Activated B cell treated with CpG ODN at 0.5 μM for 24 hours (primary cell): ENCODE measurements around the gene AOPEP. TPM values are rescaled to one million over a fixed set of nuclear protein-coding genes. Genes with fewer than 3 reads are reported as not detected.

ENCODE experiments used
- ATAC-seq: fragments of 200-7000 bp; cut with Tn5 transposase; one replicate; pipeline ENCODE4 v1.10.0; 2021; ENCODE audit warnings: low read depth, mild to moderate bottlenecking, moderate library complexity
- CTCF ChIA-PET: fragments of 350-600 bp; sonication (Branson Sonifier 250); formaldehyde crosslinking; loops from one replicate; lab custom pipeline; 2021; ENCODE audit warnings: antibody characterized with exemption; lab: Charles Lee
- POLR2A ChIA-PET: fragments of 350-600 bp; sonication (Branson Sonifier 250); formaldehyde crosslinking; loops from one replicate; lab custom pipeline; 2021; ENCODE audit warnings: antibody characterized with exemption; lab: Charles Lee
- DNase-seq: peaks from one replicate; pipeline ENCODE4 v3.0.0; 2022
- H3K27ac Mint-ChIP-seq: one replicate; pipeline ENCODE4 v1.8.0; 2020; ENCODE audit warnings: mixed read lengths
- H3K27me3 Mint-ChIP-seq: one replicate; pipeline ENCODE4 v1.8.0; 2021; ENCODE audit warnings: mixed read lengths
- H3K36me3 Mint-ChIP-seq: one replicate; pipeline ENCODE4 v1.8.0; 2021; ENCODE audit warnings: low read depth, mixed read lengths
- H3K4me1 Mint-ChIP-seq: one replicate; pipeline ENCODE4 v1.8.0; 2021; ENCODE audit warnings: mixed read lengths
- H3K4me3 Mint-ChIP-seq: one replicate; pipeline ENCODE4 v1.8.0; 2020; ENCODE audit warnings: mild to moderate bottlenecking, mixed read lengths
- H3K9me3 Mint-ChIP-seq: one replicate; pipeline ENCODE4 v1.8.0; 2020; ENCODE audit warnings: mixed read lengths
- intact Hi-C: fragments of 100-400 bp; cut with micrococcal nuclease; formaldehyde crosslinking; loops from one replicate; pipeline ENCODE4 v1.15.1; 2024
- total RNA-seq: library from RNA; stranded (reverse); gene quantifications from 2 replicates; pipeline ENCODE4 v1.2.3, GENCODE V29; 2022
- TF ChIP-seq, protein P1 (sequence below): fragments of 200-600 bp; IDR thresholded peaks from one replicate; pipeline ENCODE4 v1.8.0; 2022; ENCODE audit warnings: antibody characterized with exemption, mild to moderate bottlenecking

The AOPEP gene
- total RNA-seq, 1 donor from 2014 or later: 20.4 TPM

DNA sequence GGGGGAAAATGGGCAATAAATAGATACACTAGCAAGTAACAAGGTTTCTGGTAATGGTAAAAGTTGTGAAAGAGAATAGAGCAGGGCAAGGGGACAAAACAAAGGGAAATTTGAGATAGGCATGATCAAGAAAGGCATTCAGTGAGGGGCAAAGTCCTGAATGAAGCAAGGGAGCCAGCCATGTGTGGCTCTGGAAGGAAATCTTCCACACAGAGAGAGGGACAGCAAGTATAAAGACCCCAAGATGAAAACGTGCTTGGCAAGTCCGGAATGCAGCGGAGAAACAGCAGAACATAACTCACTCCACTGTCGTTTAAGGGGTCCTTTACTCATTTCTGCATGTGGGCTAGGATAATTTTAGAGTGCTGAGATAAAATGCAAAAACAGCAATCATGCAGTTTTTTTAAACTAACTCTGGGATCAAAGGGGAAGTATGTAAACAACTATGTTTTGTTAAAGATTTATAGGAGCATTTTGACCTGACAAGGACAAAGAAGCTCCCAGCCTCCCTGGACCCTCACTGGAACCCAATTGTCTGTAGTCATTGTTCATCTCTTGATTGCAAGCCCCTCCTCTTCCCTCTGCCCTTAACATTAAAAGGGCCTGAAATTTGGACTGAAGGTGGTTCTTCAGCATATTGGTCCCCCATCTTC, 22.9 kb upstream of the AOPEP start:
- ATAC-seq (no peak), DNase-seq (no peak)
- TF ChIP-seq, protein P1, sequence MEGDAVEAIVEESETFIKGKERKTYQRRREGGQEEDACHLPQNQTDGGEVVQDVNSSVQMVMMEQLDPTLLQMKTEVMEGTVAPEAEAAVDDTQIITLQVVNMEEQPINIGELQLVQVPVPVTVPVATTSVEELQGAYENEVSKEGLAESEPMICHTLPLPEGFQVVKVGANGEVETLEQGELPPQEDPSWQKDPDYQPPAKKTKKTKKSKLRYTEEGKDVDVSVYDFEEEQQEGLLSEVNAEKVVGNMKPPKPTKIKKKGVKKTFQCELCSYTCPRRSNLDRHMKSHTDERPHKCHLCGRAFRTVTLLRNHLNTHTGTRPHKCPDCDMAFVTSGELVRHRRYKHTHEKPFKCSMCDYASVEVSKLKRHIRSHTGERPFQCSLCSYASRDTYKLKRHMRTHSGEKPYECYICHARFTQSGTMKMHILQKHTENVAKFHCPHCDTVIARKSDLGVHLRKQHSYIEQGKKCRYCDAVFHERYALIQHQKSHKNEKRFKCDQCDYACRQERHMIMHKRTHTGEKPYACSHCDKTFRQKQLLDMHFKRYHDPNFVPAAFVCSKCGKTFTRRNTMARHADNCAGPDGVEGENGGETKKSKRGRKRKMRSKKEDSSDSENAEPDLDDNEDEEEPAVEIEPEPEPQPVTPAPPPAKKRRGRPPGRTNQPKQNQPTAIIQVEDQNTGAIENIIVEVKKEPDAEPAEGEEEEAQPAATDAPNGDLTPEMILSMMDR: no peak
- no peak overlapping the region for H3K4me3 Mint-ChIP-seq
- H3K4me1 Mint-ChIP-seq: no peaks in the 10 kb centered on the region
- POLR2A ChIA-PET: no interaction called here
- peaks cover 9% of the 10 kb centered on the region for H3K27me3 Mint-ChIP-seq
- intact Hi-C loops: no loop called here
- no peaks in the 10 kb centered on the region for H3K36me3 Mint-ChIP-seq
- no peak overlapping the region for H3K27ac Mint-ChIP-seq
- CTCF ChIA-PET: no interaction called here
- no peaks in the 10 kb centered on the region for H3K9me3 Mint-ChIP-seq

DNA sequence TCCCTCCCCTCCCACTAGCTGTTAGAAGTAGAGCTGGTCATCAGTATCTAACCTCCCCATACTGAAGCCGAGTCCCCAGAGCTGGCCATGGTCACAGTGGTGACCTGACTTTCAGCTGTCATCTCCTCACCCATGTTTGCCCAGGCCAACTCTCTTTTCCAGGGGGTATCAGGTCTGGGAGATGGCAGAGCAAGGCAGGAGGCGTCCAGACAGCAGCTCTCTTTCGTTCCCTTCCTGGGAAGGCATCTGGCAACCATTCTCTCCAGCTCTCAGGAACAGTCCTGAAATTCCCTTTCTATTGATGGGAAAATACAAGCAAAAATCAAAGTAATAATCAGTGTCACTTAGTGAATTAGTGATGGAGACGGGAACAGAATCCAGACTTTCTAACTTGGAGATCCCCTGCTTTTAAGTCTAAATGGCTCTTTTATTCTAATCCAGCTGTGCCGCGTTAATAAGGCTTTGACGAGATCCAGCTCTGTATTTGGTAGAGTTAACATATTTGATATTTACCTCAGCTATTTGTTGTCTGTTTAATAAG, 21.3 kb upstream of the AOPEP start:
- TF ChIP-seq, protein P1: no peak

DNA sequence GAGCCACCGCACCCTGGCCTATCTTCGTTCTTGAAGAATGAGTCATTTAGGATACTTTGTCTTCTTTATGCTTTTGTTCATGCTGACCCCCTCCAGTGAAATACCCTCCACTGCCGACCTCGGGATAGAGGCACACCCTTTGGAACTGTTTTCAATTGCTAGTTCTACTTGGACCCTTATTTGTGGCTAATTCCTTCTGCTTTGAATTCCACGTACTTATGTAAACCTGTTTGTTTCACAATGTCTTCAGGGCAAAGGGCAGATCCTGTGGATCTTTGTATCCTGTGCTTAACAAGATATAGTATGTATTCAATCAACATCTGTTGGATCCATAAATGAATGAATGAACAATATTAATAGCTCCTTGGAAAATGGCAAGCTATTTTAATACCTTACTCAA, 19.6 kb upstream of the AOPEP start:
- H3K9me3 Mint-ChIP-seq: no peaks in the 10 kb centered on the region
- ChIA-PET CTCF (no interaction called here), POLR2A (no interaction called here)
- no peak overlapping the region for H3K27ac Mint-ChIP-seq
- H3K36me3 Mint-ChIP-seq: no peaks in the 10 kb centered on the region
- H3K4me3 Mint-ChIP-seq: no peak overlapping the region
- DNase-seq (no peak), ATAC-seq (no peak)
- TF ChIP-seq, protein P1: no peak
- no peaks in the 10 kb centered on the region for H3K4me1 Mint-ChIP-seq
- peaks cover 8% of the 10 kb centered on the region for H3K27me3 Mint-ChIP-seq
- intact Hi-C loops: no loop called here

More for the DNA sequence above, 21.3 kb upstream of the AOPEP start:
- Mint-ChIP-seq H3K27ac (no peak overlapping the region), H3K4me1 (no peaks in the 10 kb centered on the region), H3K36me3 (no peaks in the 10 kb centered on the region), H3K27me3 (peaks cover 11% of the 10 kb centered on the region), H3K4me3 (no peak overlapping the region), H3K9me3 (no peaks in the 10 kb centered on the region)
- ChIA-PET POLR2A (no interaction called here), CTCF (interaction anchor here (0.8 kb wide), 1 partner anchor 422 kb away, joined by 3 read pairs; no protein-coding TSS in a partner anchor)
- no peak for DNase-seq
- intact Hi-C loops: no loop called here
- ATAC-seq: no peak

DNA sequence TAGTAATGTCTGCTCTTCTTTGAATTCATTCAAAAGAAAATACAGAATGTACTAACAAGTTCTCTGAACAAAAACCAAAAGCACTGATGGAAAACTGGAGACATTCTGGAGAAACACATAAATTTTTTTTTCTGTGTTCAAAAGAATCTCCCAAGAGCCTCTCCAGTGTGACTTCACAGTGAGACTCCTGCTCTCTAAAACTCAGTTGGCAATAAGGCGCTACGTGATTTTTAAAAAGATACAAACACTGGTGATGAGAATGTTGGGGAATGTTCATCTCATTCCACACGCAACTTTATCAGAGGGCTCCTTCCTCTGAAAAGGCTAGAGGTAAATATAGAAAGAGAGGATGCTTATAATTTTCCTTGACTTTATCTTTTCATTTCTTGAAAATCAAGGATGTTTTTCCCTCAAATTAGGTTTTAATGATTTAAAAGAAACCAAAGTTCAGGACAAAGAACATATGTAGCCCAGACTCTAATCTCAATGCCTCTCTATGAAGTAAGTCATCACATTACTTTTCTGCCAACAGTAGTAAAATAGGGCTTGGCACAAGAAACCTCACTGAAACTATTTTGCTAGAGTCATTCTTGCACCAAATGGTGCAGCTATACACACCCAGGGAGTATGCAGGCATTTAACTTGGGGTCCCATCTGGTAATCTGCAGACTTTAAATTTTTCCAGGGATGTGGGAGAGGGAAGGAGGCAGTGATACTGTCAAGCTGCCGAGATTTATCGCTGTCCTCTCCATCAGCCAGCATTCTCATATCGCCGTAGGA, 12.9 kb upstream of the AOPEP start:
- H3K27me3 Mint-ChIP-seq: peaks cover 24% of the 10 kb centered on the region
- no peaks in the 10 kb centered on the region for H3K4me1 Mint-ChIP-seq
- TF ChIP-seq, protein P1: no peak

DNA sequence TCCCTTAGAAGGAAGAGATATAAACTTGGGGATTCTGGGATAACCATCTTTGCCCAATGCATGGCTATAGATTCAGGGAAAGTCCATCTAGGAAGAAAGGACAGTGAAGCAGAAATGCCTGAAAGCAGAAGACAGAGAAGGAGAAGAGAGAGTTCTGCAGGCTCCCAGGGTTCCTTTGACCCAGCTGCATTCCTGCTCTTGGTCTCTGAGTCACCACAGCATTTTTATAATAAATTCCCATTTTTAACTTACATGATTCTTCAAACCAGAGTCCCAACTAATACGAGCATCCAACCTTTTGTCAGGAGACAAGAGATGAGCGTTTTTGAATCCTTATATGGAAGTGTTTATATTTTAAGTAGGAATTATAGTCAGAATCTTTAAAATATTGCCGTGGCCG, 12.0 kb upstream of the AOPEP start:
- Mint-ChIP-seq H3K4me1 (no peaks in the 10 kb centered on the region), H3K9me3 (peaks cover 5% of the 10 kb centered on the region), H3K27ac (no peak overlapping the region), H3K27me3 (peaks cover 26% of the 10 kb centered on the region), H3K4me3 (no peak overlapping the region), H3K36me3 (no peaks in the 10 kb centered on the region)
- DNase-seq: no peak
- intact Hi-C loops: no loop called here
- no peak for ATAC-seq
- ChIA-PET CTCF (no interaction called here), POLR2A (no interaction called here)
- TF ChIP-seq, protein P1: no peak

More for the DNA sequence above, 12.9 kb upstream of the AOPEP start:
- no peak for ATAC-seq
- H3K9me3 Mint-ChIP-seq: peaks cover 5% of the 10 kb centered on the region
- POLR2A ChIA-PET: no interaction called here
- CTCF ChIA-PET: no interaction called here
- H3K36me3 Mint-ChIP-seq: no peaks in the 10 kb centered on the region
- H3K4me3 Mint-ChIP-seq: no peak overlapping the region
- H3K27ac Mint-ChIP-seq: no peak overlapping the region
- intact Hi-C loops: no loop called here
- no peak for DNase-seq
